IMR-90 (cell line): ENCODE results near the gene UTP3. TPM values are rescaled to one million over a fixed set of nuclear protein-coding genes. Genes with fewer than 3 reads are reported as not detected.
A peak's percentile ranks its signal among the peaks of the same experiment; 100 is the strongest.

Experiments used
- CEBPB ChIP-seq: IDR thresholded peaks from 2 replicates; pipeline ENCODE4 v1.6.1; 2012; ENCODE audit warnings: low read depth, low read length, improper control_type of control experiment
- CHD1 ChIP-seq: IDR thresholded peaks from 2 replicates; pipeline ENCODE4 v1.6.1; 2012; ENCODE audit warnings: low read depth, low read length, improper control_type of control experiment
- FOS ChIP-seq: fragments of 150-350 bp; IDR thresholded peaks from 2 replicates; pipeline ENCODE4 v1.6.1; 2016; ENCODE audit warnings: low read depth, low read length
- MAFK ChIP-seq: IDR thresholded peaks from 2 replicates; pipeline ENCODE4 v1.6.1; 2012; ENCODE audit warnings: low read depth, low read length, improper control_type of control experiment
- POLR2A ChIP-seq: IDR thresholded peaks from 2 replicates; pipeline ENCODE4 v1.6.1; 2012; ENCODE audit warnings: mild to moderate bottlenecking, low read depth, low read length
- RAD21 ChIP-seq: IDR thresholded peaks from 2 replicates; pipeline ENCODE4 v1.6.1; 2012; ENCODE audit warnings: low read length, improper control_type of control experiment
- RCOR1 ChIP-seq: IDR thresholded peaks from 2 replicates; pipeline ENCODE4 v1.6.1; 2012; ENCODE audit warnings: mild to moderate bottlenecking, low read length, improper control_type of control experiment; ENCODE audit not compliant: insufficient replicate concordance
- polyA plus RNA-seq, 3 experiments: library from polyadenylated mRNA; depleted of rRNA; stranded (reverse); fragments of >200 nt; gene quantifications; 2 replicates each; pipeline ENCODE4 v1.2.3, GENCODE V29; 2012; ENCODE audit warnings: low replicate concordance in 1 of 3
- total RNA-seq: library from RNA; depleted of rRNA; stranded (reverse); fragments of >200 nt; gene quantifications from 2 replicates; pipeline ENCODE4 v1.2.3, GENCODE V29; 2012
- TF ChIP-seq, protein P1 (sequence below): conservative IDR thresholded peaks from 2 replicates; pipeline ENCODE4 v1.5.1; 2012; ENCODE audit warnings: mild to moderate bottlenecking, low read depth, low read length, improper control_type of control experiment

UTP3 gene
- total and polyA plus RNA-seq, 2 of the 4 experiments (the other 2 are of a cell fraction) = 14.9 to 30.7 TPM

DNA sequence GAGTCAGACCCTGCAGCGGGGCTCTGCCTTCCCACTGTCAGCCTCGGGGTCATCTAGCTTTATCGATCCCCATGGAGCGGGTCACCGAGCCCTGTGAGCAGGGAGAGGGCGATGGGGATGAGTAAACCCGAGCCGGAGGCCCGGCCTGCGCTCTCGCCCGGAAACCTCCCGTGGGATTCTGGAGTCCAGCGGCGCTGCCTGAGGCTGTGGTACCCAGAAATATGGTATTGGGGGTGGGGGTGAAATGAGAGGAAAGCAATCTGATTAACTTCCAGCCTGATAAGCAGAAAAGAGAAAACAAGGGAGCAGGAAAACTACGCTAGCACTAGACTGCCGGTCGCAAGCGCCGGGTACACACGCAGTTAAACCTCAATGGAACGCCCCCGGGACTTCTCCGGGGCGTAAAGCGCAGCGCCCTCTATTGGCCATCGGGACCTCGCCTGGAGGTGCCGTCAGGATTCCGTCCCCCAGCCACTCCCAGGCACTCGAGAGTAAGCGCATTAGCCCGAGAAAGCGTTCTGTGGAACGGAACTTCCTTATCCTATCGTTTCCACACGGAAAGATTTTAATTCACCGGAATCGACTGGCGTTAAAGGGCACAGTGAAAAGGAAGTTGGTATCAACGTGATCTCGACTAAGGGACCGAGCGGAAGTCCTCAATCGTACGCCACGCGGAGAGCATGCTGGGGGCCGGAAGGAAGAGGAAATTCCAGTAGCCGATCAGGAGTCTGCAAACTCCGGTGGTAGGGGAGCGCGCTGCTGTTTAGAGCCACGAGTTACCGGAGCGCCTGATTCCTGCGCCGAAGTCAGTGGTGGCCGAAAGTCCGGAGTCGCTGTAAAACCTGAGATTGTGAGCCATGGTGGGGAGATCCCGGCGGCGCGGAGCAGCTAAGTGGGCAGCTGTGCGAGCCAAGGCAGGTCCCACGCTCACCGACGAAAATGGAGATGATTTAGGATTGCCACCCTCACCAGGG is at the start of gene UTP3 (continued):
- TF ChIP-seq, protein P1, sequence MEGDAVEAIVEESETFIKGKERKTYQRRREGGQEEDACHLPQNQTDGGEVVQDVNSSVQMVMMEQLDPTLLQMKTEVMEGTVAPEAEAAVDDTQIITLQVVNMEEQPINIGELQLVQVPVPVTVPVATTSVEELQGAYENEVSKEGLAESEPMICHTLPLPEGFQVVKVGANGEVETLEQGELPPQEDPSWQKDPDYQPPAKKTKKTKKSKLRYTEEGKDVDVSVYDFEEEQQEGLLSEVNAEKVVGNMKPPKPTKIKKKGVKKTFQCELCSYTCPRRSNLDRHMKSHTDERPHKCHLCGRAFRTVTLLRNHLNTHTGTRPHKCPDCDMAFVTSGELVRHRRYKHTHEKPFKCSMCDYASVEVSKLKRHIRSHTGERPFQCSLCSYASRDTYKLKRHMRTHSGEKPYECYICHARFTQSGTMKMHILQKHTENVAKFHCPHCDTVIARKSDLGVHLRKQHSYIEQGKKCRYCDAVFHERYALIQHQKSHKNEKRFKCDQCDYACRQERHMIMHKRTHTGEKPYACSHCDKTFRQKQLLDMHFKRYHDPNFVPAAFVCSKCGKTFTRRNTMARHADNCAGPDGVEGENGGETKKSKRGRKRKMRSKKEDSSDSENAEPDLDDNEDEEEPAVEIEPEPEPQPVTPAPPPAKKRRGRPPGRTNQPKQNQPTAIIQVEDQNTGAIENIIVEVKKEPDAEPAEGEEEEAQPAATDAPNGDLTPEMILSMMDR = peak; percentile 99
- peak; percentile 95; the same call in 1 of the 2 replicates for TF ChIP-seq CHD1
- no peak for TF ChIP-seq FOS
- TF ChIP-seq MAFK = no peak
- peak; percentile 76 for TF ChIP-seq RAD21
- TF ChIP-seq POLR2A = peak; percentile 84
- no peak for TF ChIP-seq CEBPB
- TF ChIP-seq RCOR1 = no peak
